Parathyroid adenoma (tissue), 2 donors: ENCODE data around the gene LRP1-AS.

Experiments
- H2AFZ ChIP-seq: fragments of 300-600 bp; sonication (generic); one replicate; pipeline ENCODE4 v1.7.0; 2017; ENCODE audit warnings: antibody characterized with exemption, mild to moderate bottlenecking
- H3K27ac ChIP-seq: fragments of 300-600 bp; sonication (generic); one replicate; pipeline ENCODE4 v1.7.0; 2017
- H3K27me3 ChIP-seq: fragments of 300-600 bp; sonication (generic); one replicate; pipeline ENCODE4 v1.7.0; 2017; ENCODE audit warnings: low read length; ENCODE audit not compliant: control insufficient read depth, insufficient read depth
- H3K36me3 ChIP-seq: fragments of 300-600 bp; sonication (generic); one replicate; pipeline ENCODE4 v1.7.0; 2017; ENCODE audit warnings: low read length; ENCODE audit not compliant: control insufficient read depth, insufficient read depth
- H3K4me1 ChIP-seq: fragments of 300-600 bp; sonication (generic); one replicate; pipeline ENCODE4 v1.7.0; 2017; ENCODE audit warnings: control low read depth
- H3K4me2 ChIP-seq: fragments of 300-600 bp; sonication (generic); one replicate; pipeline ENCODE4 v1.7.0; 2017; ENCODE audit warnings: low read length
- H3K4me3 ChIP-seq: fragments of 300-600 bp; sonication (generic); one replicate; pipeline ENCODE4 v1.7.0; 2017; ENCODE audit warnings: low read depth, low read length
- H3K79me2 ChIP-seq: fragments of 300-600 bp; sonication (generic); one replicate; pipeline ENCODE4 v1.7.0; 2017; ENCODE audit warnings: control low read depth
- H3K9ac ChIP-seq: fragments of 300-600 bp; sonication (generic); one replicate; pipeline ENCODE4 v1.7.0; 2017; ENCODE audit warnings: mild to moderate bottlenecking
- H3K9me3 ChIP-seq: fragments of 300-600 bp; sonication (generic); one replicate; pipeline ENCODE4 v1.7.0; 2017; ENCODE audit warnings: low read length; ENCODE audit not compliant: control insufficient read depth
- CTCF ChIP-seq: fragments of 300-600 bp; sonication (generic); IDR thresholded peaks from one replicate; pipeline ENCODE4 v1.7.0; 2017; ENCODE audit warnings: antibody characterized with exemption, mild to moderate bottlenecking
- donor health status: primary hyperparathyroidism.

LRP1-AS gene

GRCh38 chr12:57106021-57106708 lies 41.3 kb downstream of the LRP1-AS start:
- Histone ChIP-seq H3K4me2 (no peak overlapping the region), H3K4me3 (no peak overlapping the region), H3K79me2 (no peaks in the 10 kb centered on the region), H2AFZ (no peak overlapping the region), H3K9me3 (no peaks in the 10 kb centered on the region), H3K4me1 (peaks cover 2% of the 10 kb centered on the region), H3K9ac (no peak overlapping the region), H3K27ac (no peak overlapping the region), H3K36me3 (no peaks in the 10 kb centered on the region), H3K27me3 (no peaks in the 10 kb centered on the region)
- no peak for TF ChIP-seq CTCF

DNA sequence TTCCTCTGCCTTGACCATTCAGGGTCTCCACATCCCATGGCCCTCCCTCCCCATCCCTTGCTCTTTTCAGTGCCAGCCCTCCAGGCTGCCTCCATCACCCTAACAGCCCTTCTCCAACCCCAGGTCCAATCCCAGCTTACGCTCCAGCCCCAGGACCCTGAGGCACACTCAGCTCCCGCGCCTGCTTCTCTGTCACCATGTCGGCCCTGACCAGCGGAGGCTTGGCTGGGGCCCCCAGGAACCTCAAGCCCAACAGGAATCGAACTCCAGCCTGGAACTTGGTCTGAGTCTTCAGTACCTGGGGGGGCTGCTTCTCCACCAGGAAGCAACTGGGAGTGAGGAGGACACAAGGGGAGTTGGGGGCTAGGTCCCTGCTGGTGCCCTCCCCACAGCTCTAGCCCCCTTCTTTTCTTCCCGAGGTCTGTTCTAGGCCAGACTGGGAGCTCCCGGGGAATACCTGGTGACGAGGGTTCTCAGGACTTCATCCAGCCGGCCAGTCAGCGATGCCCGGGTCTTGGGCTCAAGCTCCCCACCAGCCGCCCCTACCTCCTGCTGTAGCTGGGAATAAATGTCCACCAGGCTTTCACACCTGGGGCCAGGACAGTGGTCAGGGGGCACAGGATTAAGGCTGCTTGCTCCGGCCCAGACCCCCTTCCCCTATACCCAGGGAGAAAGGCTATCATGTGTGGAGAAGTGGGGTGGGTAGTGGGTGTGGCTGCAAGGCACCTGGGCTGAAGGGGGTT lies 42.2 kb downstream of the LRP1-AS start:
- Histone ChIP-seq H2AFZ (no peak overlapping the region), H3K4me3 (no peak overlapping the region), H3K4me1 (peaks cover 2% of the 10 kb centered on the region), H3K27me3 (no peaks in the 10 kb centered on the region), H3K9me3 (no peaks in the 10 kb centered on the region), H3K79me2 (no peaks in the 10 kb centered on the region), H3K9ac (no peak overlapping the region), H3K4me2 (no peak overlapping the region), H3K36me3 (no peaks in the 10 kb centered on the region), H3K27ac (no peak overlapping the region)
- no peak for TF ChIP-seq CTCF

- TF ChIP-seq CTCF, result no peak
- H3K27me3 ChIP-seq, result no peaks in the 10 kb centered on the region
- no peaks in the 10 kb centered on the region for H3K36me3 ChIP-seq
- no peaks in the 10 kb centered on the region for H3K4me1 ChIP-seq
- H3K9me3 ChIP-seq, result no peaks in the 10 kb centered on the region
- no peak overlapping the region for H3K4me2 ChIP-seq
- no peak overlapping the region for H2AFZ ChIP-seq
- no peak overlapping the region for H3K27ac ChIP-seq
- H3K79me2 ChIP-seq, result no peaks in the 10 kb centered on the region
- no peak overlapping the region for H3K9ac ChIP-seq
- H3K4me3 ChIP-seq, result no peak overlapping the region
Observed at GRCh38 chr12:57104292-57104910, 43.0 kb downstream of the LRP1-AS start.

GRCh38 chr12:57103856-57104255 lies 43.6 kb downstream of the LRP1-AS start:
- Histone ChIP-seq H3K4me1 (no peaks in the 10 kb centered on the region), H3K36me3 (no peaks in the 10 kb centered on the region), H3K27me3 (no peaks in the 10 kb centered on the region), H3K79me2 (no peaks in the 10 kb centered on the region), H3K9ac (no peak overlapping the region), H2AFZ (no peak overlapping the region), H3K4me3 (no peak overlapping the region), H3K27ac (no peak overlapping the region), H3K9me3 (no peaks in the 10 kb centered on the region), H3K4me2 (no peak overlapping the region)
- TF ChIP-seq CTCF, result no peak
